VCaP (cell line): ENCODE results near the gene KISS1R.

Source experiments
- H3K27ac ChIP-seq: fragments of 450-650 bp; 2 replicates; pipeline ENCODE4 v1.5.1; 2017
- TF ChIP-seq, protein P1 (sequence below): fragments of 450-650 bp; conservative IDR thresholded peaks from 2 replicates; pipeline ENCODE4 v1.5.1; 2017; ENCODE audit warnings: mild to moderate bottlenecking, moderate library complexity

KISS1R gene

DNA sequence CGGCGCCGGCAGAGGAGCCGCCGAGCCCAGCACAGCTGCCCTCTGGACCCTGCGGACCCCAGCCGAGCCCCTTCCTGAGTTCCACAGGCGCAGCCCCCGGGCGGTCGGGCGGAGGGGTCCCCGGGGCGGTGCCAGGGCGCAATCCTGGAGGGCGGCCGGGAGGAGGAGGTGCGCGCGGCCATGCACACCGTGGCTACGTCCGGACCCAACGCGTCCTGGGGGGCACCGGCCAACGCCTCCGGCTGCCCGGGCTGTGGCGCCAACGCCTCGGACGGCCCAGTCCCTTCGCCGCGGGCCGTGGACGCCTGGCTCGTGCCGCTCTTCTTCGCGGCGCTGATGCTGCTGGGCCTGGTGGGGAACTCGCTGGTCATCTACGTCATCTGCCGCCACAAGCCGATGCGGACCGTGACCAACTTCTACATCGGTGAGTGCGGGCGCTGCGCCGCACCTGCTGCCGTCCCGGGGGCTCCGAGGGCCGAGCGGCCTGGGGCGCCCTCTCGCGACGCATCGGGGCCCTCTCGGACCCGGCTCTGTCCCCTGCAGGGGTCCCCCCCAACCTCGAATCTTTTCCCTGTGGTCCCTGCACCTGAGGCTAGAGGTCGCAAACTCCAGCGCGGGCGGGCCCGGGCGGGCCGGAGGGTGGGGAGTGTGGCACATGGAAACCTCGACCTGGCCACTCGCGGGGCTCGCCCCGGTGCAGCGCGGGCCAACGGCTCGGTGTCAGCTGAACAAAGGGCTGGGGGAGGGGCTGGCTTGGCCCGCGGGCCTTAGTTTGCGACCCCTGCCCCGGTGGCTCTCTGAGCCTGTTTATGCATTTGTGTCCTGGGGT is at the start of gene KISS1R:
Gene KISS1R, plus strand, starts transcription at position 11 of the 829 bp plus-strand sequence. Its CDS starts 170 bp downstream, at position 181.
- TF ChIP-seq, protein P1, sequence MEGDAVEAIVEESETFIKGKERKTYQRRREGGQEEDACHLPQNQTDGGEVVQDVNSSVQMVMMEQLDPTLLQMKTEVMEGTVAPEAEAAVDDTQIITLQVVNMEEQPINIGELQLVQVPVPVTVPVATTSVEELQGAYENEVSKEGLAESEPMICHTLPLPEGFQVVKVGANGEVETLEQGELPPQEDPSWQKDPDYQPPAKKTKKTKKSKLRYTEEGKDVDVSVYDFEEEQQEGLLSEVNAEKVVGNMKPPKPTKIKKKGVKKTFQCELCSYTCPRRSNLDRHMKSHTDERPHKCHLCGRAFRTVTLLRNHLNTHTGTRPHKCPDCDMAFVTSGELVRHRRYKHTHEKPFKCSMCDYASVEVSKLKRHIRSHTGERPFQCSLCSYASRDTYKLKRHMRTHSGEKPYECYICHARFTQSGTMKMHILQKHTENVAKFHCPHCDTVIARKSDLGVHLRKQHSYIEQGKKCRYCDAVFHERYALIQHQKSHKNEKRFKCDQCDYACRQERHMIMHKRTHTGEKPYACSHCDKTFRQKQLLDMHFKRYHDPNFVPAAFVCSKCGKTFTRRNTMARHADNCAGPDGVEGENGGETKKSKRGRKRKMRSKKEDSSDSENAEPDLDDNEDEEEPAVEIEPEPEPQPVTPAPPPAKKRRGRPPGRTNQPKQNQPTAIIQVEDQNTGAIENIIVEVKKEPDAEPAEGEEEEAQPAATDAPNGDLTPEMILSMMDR, result peak; percentile 72
- H3K27ac ChIP-seq, result peak within 1 kb of the TSS; percentile 90

DNA sequence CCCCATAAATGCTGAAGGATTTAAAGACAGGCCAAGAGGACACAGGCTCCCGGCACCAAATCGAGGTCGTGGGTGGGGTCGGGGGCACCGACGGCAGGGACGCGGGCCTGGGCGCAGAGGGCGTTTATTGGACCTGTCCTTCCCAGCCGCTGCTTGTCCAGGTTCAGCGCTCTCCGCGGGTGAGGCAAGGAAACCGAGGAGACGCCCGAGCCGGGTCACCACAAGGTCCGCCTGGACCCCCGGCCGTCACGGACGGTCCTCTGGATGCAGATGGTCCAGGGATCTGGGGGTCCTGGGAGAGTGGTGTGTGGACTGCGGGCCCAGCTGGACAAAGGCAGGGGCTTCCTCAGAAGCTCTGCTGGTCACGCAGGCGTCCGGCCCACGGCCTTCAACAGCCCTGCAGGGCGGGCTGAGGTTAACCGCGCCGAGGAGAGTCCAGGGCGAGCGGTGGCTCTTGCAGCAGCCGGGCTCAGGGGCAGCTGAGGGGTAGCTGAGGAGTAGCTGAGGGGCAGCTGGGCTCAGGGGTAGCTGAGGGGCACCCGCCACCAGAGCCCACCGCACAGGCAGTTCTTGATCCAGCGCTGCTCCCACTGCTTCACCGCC is 49.2 kb upstream of the KISS1R start:
- TF ChIP-seq, protein P1, result no peak
- no peak overlapping the region for H3K27ac ChIP-seq

DNA sequence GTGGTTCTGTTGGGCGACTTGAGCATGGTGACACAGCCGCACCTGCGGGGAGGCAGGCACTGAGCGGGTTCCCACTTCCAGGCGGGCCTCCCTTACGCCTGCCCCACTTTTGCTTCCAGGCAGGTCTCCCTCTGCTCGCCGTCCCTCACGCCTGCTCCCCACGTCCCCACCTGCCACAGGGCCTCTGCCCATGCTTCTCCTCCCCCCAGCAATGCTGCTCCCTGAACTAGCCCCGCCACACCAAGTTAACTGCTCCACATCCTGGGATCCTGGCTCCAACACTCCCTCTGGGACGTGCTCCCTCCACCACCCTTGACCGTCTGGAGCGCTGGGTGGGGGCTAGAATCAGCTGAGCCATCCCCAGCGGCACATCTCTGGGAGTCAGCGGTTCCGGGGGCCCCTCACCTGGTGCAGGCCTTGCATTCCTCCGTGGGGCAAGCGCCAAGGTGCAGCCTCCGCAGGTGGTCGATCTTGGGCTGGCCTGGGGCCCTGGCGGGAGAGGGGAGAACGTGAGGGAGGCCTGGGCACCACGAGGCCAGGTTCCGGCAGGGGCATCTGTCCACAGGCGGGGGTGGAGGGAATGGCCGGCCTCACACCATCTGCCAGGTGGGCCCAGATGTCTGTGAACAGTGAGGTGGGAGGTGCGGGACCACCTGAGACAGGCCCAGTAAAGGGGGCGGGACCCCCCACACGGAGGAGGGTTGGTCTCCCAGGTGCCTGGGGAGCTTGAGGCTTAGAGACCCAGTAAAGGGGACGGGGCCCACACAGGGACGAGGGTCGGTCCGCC is 48.5 kb upstream of the KISS1R start:
- no peak overlapping the region for H3K27ac ChIP-seq
- TF ChIP-seq, protein P1, result no peak

DNA sequence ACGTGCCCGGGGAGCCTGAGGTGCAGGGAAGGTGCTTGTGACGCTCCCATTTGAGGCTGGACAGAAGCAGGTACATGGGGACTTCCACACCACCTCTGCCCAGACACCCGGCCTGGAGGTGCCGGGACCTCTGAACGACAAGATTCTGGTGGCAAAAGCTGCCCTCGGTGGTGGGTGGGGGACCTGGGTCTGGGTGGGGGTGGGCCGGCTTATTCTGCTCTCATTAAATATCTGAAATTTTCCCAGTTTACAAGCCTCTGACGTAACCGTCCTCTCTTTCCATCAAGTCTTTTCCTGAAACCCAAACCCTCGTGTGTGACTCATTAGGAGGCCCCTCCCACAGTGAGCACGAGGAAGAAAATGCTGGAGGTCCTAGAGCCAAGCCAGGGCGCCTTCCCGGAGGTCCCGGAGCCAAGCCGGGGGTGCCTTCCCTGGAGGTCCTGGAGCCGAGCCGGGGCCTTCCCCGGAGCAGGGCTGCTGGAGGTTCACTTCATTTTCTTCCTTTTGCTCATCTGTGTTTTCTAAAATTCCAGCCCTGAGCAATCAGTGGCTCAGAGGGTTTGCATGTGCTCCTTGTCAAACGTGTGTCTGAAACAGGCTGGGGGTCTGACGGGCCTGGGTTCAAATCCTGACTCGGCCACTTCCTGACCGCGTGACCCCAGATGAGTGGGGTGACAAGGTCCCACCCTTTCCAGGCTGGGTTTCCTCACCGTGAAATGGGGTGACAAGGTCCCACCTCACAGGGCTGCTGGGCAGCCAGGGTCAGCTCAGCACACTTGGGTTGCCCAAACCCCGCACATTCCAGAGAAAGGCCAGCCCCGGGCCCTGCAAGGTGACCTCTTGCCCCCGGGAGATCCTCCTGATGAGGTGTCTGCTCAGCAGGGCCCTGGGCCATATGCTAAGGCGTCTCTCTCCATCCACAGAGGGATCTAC is 47.6 kb upstream of the KISS1R start:
- TF ChIP-seq, protein P1, result no peak
- no peak overlapping the region for H3K27ac ChIP-seq

DNA sequence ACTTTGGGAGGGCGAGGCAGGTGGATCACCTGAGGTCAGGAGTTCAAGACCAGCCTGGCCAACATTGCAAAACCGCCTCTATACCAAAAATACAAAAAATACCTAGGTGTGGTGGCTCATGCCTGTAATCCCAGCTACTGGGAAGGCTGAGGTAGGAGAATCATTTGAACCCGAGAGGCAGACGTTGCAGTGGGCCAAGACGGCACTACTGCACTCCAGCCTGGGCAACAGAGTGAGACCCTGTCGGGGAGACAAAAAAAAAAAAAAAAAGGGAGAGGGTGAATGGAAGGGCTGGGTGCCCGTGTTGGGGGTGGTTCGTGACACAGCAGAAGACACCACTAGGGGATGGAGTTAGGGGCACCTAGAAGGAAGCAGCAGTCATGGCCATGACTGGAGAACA is 46.8 kb upstream of the KISS1R start:
- TF ChIP-seq, protein P1, result no peak

DNA sequence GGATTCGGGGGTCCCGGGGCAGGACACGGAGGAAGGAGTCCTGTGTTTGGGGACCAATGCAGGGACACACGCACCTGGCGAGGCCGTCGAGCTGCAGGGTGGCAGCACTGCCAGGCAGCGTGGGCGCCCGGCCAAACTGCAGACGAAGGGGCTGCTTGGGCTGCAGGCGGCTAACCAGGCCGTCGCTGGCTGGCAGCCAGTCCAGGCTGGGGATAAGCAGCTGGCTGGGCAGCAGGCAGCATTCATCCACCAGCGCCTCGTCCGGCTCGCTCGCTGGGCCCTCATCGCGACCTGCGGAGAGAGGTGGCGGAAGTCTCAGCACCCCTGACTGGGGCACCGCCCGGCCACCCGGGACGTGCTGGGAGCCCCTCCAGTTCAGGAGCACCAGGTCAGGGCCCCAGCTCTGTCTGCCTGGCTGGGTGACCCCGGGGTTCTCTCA is 46.2 kb upstream of the KISS1R start:
- TF ChIP-seq, protein P1, result no peak
- H3K27ac ChIP-seq, result no peak overlapping the region

More for the DNA sequence above, 46.8 kb upstream of the KISS1R start:
- no peak overlapping the region for H3K27ac ChIP-seq
